Suprapubic skin (tissue), 4 donors: Measurements from ENCODE around the gene PACS1.

Source experiments
- CTCF ChIP-seq, 2 donors: fragments of 200-600 bp in 1 of 2; fragments of 450-650 bp in 1 of 2; sonication (generic) in 1 of 2; IDR thresholded peaks; one replicate each; pipeline ENCODE4 v1.5.1; 2016 to 2019; ENCODE audit warnings: antibody characterized with exemption in 2 of 2, mild to moderate bottlenecking in 1 of 2, moderate library complexity in 1 of 2
- EP300 ChIP-seq: sonication (generic); formaldehyde crosslinking; IDR thresholded peaks from one replicate; pipeline ENCODE4 v1.6.1; 2017; ENCODE audit warnings: antibody characterized with exemption
- POLR2A ChIP-seq, 2 donors: fragments of 450-650 bp; IDR thresholded peaks; one replicate each; pipeline ENCODE4 v1.6.1; 2017; ENCODE audit warnings: antibody characterized with exemption in 2 of 2, mild to moderate bottlenecking in 2 of 2, moderate library complexity in 2 of 2
- POLR2AphosphoS5 ChIP-seq, 3 donors: sonication (generic); formaldehyde crosslinking; IDR thresholded peaks; one replicate each; pipeline ENCODE4 v1.6.1; 2017; ENCODE audit warnings: antibody characterized with exemption in 3 of 3

GRCh38 chr11:66146074-66146473 is 76.0 kb downstream of the PACS1 start:
- TF ChIP-seq CTCF (IDR thresholded peaks at IDR 0.05) (no peak), POLR2A (IDR thresholded peaks at IDR 0.05) (no peak), POLR2AphosphoS5 (IDR thresholded peaks at IDR 0.05) (no peak), EP300 (no peak)
